Body of pancreas (tissue), 4 donors: Measurements from ENCODE around the gene MCUR1.

Experiments
- CTCF ChIP-seq, 7 experiments: fragments of 450-650 bp in 4 of 7; fragments of 200-600 bp in 3 of 7; sonication (generic) in 3 of 7; IDR thresholded peaks; one replicate each; pipeline ENCODE4 v1.5.1; 2016 to 2019; ENCODE audit warnings: antibody characterized with exemption in 7 of 7
- POLR2A ChIP-seq, 3 donors: fragments of 450-650 bp; IDR thresholded peaks; one replicate each; pipeline ENCODE4 v1.6.1; 2016; ENCODE audit warnings: antibody characterized with exemption in 3 of 3, mild to moderate bottlenecking in 2 of 3

GRCh38 chr6:13769655-13770053 is 44.7 kb downstream of the MCUR1 start:
- no peak for TF ChIP-seq CTCF (IDR thresholded peaks at IDR 0.05)
- no peak for TF ChIP-seq POLR2A (IDR thresholded peaks at IDR 0.05)
